MCF 10A (cell line): Measurements from ENCODE around the gene SIVA1. TPM values are rescaled to one million over a fixed set of nuclear protein-coding genes. Genes with fewer than 3 reads are reported as not detected.

Experiments
- BruUV-seq: library from RNA; stranded (reverse); fragments of 400-500 nt; replicated peaks from 2 replicates; lab custom pipeline; 2021; lab: Mats Ljungman, UMichigan
- CTCF ChIA-PET: fragments of 300-600 bp; sonication (Branson Sonifier 250); formaldehyde crosslinking; extraction: SDS; loops from one replicate; lab custom pipeline; 2021; ENCODE audit warnings: antibody characterized with exemption, inconsistent platforms; lab: Yijun Ruan, JAX
- POLR2A ChIA-PET: fragments of 300-600, 350-650 bp; sonication (Branson Sonifier 250); formaldehyde crosslinking; extraction: SDS; loops from one replicate; lab custom pipeline; 2020; ENCODE audit warnings: antibody characterized with exemption, inconsistent platforms; lab: Yijun Ruan, JAX
- DNase-seq: peaks from one replicate; pipeline ENCODE4 v3.0.0-alpha.2; 2018; ENCODE audit not compliant: unreplicated experiment
- H3K27ac Mint-ChIP-seq: one replicate; pipeline ENCODE4 v1.8.0; 2022; ENCODE audit warnings: mild to moderate bottlenecking, low read depth, mixed read lengths; ENCODE audit not compliant: unreplicated experiment
- H3K27me3 Mint-ChIP-seq: one replicate; pipeline ENCODE4 v1.8.0; 2022; ENCODE audit warnings: mixed read lengths; ENCODE audit not compliant: insufficient read depth, unreplicated experiment
- H3K36me3 Mint-ChIP-seq: one replicate; pipeline ENCODE4 v1.8.0; 2022; ENCODE audit warnings: mild to moderate bottlenecking, moderate library complexity, mixed read lengths; ENCODE audit not compliant: insufficient read depth, unreplicated experiment
- H3K4me1 Mint-ChIP-seq: one replicate; pipeline ENCODE4 v1.8.0; 2022; ENCODE audit warnings: mixed read lengths; ENCODE audit not compliant: insufficient read depth, unreplicated experiment
- H3K4me3 Mint-ChIP-seq: one replicate; pipeline ENCODE4 v1.8.0; 2022; ENCODE audit warnings: mild to moderate bottlenecking, moderate library complexity, mixed read lengths; ENCODE audit not compliant: unreplicated experiment
- H3K9me3 Mint-ChIP-seq: one replicate; pipeline ENCODE4 v1.8.0; 2022; ENCODE audit warnings: mixed read lengths; ENCODE audit not compliant: unreplicated experiment
- intact Hi-C: fragments of 100-400 bp; cut with micrococcal nuclease; formaldehyde crosslinking; loops from 2 replicates; pipeline ENCODE4 v1.14.1; 2022
- total RNA-seq: library from RNA; stranded (reverse); gene quantifications from 2 replicates; pipeline ENCODE4 v1.2.3, GENCODE V29; 2022
- TF ChIP-seq, protein P1 (sequence below): fragments of 200-600 bp; IDR thresholded peaks from one replicate; pipeline ENCODE4 v1.8.0; 2022; ENCODE audit warnings: antibody characterized with exemption, mild to moderate bottlenecking; ENCODE audit not compliant: unreplicated experiment

Gene SIVA1
- total RNA-seq, 1 experiment from 2014 or later, result 63.3 TPM

- H3K27ac Mint-ChIP-seq, result no peak overlapping the region
- no peaks in the 10 kb centered on the region for H3K4me1 Mint-ChIP-seq
- H3K36me3 Mint-ChIP-seq, result peaks cover 31% of the 10 kb centered on the region
- no peaks in the 10 kb centered on the region for H3K27me3 Mint-ChIP-seq
- DNase-seq, result no peak
- H3K9me3 Mint-ChIP-seq, result no peaks in the 10 kb centered on the region
- TF ChIP-seq, protein P1, sequence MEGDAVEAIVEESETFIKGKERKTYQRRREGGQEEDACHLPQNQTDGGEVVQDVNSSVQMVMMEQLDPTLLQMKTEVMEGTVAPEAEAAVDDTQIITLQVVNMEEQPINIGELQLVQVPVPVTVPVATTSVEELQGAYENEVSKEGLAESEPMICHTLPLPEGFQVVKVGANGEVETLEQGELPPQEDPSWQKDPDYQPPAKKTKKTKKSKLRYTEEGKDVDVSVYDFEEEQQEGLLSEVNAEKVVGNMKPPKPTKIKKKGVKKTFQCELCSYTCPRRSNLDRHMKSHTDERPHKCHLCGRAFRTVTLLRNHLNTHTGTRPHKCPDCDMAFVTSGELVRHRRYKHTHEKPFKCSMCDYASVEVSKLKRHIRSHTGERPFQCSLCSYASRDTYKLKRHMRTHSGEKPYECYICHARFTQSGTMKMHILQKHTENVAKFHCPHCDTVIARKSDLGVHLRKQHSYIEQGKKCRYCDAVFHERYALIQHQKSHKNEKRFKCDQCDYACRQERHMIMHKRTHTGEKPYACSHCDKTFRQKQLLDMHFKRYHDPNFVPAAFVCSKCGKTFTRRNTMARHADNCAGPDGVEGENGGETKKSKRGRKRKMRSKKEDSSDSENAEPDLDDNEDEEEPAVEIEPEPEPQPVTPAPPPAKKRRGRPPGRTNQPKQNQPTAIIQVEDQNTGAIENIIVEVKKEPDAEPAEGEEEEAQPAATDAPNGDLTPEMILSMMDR, result no peak
- intact Hi-C loops, result no loop called here
- ChIA-PET POLR2A (no interaction called here), CTCF (interaction anchor here (0.5 to 1.4 kb wide), 2 partner anchors 29 to 209 kb away, joined by 3 read pairs; partner anchors contain the start of gene ZBTB42)
- no TSS peak for BruUV-seq
- H3K4me3 Mint-ChIP-seq, result no peak overlapping the region
Measured at GRCh38 chr14:104771918-104772706, 19.2 kb downstream of the SIVA1 start.

- BruUV-seq, result no TSS peak
- Mint-ChIP-seq H3K4me3 (no peak overlapping the region), H3K9me3 (no peaks in the 10 kb centered on the region), H3K27me3 (no peaks in the 10 kb centered on the region), H3K36me3 (peaks cover 31% of the 10 kb centered on the region), H3K27ac (no peak overlapping the region), H3K4me1 (no peaks in the 10 kb centered on the region)
- intact Hi-C loops, result no loop called here
- ChIA-PET CTCF (no interaction called here), POLR2A (no interaction called here)
- TF ChIP-seq, protein P1, result no peak
- no peak for DNase-seq
Measured at GRCh38 chr14:104772707-104773504, 20.0 kb downstream of the SIVA1 start.

- intact Hi-C loops, result no loop called here
- TF ChIP-seq, protein P1, result no peak
- Mint-ChIP-seq H3K4me1 (no peaks in the 10 kb centered on the region), H3K4me3 (no peak overlapping the region), H3K36me3 (peaks cover 31% of the 10 kb centered on the region), H3K9me3 (no peaks in the 10 kb centered on the region), H3K27me3 (no peaks in the 10 kb centered on the region), H3K27ac (no peak overlapping the region)
- ChIA-PET CTCF (no interaction called here), POLR2A (no interaction called here)
- DNase-seq, result no peak
- no TSS peak for BruUV-seq
Measured at GRCh38 chr14:104773505-104774452, 20.8 kb downstream of the SIVA1 start.
